ENCODE measurements around the gene SERPINB4. TPM values are rescaled to one million over a fixed set of nuclear protein-coding genes. Genes with fewer than 3 reads are reported as not detected.

The SERPINB4 gene
- total and polyA plus RNA-seq, 2 donors (not counting 1 experiment from before 2014, with no cell fraction given): not detected

GRCh38 chr18:63603772-63604171, 40.3 kb downstream of the SERPINB4 start:
- POLR2A ChIA-PET: no interaction called here
- TF ChIP-seq EZH2 (IDR thresholded peaks at IDR 0.05; ENCODE audit: borderline replicate concordance, insufficient read depth, low read depth, low read length, poor library complexity, severe bottlenecking): no peak
- TF ChIP-seq, protein P1, sequence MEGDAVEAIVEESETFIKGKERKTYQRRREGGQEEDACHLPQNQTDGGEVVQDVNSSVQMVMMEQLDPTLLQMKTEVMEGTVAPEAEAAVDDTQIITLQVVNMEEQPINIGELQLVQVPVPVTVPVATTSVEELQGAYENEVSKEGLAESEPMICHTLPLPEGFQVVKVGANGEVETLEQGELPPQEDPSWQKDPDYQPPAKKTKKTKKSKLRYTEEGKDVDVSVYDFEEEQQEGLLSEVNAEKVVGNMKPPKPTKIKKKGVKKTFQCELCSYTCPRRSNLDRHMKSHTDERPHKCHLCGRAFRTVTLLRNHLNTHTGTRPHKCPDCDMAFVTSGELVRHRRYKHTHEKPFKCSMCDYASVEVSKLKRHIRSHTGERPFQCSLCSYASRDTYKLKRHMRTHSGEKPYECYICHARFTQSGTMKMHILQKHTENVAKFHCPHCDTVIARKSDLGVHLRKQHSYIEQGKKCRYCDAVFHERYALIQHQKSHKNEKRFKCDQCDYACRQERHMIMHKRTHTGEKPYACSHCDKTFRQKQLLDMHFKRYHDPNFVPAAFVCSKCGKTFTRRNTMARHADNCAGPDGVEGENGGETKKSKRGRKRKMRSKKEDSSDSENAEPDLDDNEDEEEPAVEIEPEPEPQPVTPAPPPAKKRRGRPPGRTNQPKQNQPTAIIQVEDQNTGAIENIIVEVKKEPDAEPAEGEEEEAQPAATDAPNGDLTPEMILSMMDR (IDR thresholded peaks at IDR 0.05): no peak
- no peak overlapping the region for H3K27ac Mint-ChIP-seq
- H3K4me3 ChIP-seq (ENCODE audit: control extremely low read depth in 1 of 5, extremely low read depth in 1 of 5, insufficient read depth in 1 of 5, low read depth in 2 of 5, low read length in 4 of 5): no peak overlapping the region
- DNase-seq (no peak), ATAC-seq (ENCODE audit: low read depth) (no peak)
- H3K36me3 ChIP-seq (replicated peaks in 1 of 2; ENCODE audit: control extremely low read depth in 1 of 2, control insufficient read depth in 1 of 2, extremely low read depth in 1 of 2, insufficient read depth in 2 of 2, low read length in 1 of 2): no peaks in the 10 kb centered on the region
- H2AFZ ChIP-seq (ENCODE audit: insufficient read depth, low read depth, low read length, poor library complexity, severe bottlenecking): no peak overlapping the region
- intact Hi-C loops (cut with micrococcal nuclease): no loop called here
- no CpG with 5 or more reads among the region's 1 CpG for WGBS (ENCODE audit: insufficient coverage)
- H3K4me3 Mint-ChIP-seq: no peak overlapping the region
- H3K9ac ChIP-seq (ENCODE audit: low read length): no peak overlapping the region
- no peaks in the 10 kb centered on the region for H3K27me3 Mint-ChIP-seq
- no peaks in the 10 kb centered on the region for H4K20me1 ChIP-seq (ENCODE audit: control insufficient read depth, insufficient read depth, low read length, poor library complexity, severe bottlenecking)
- H3K27ac ChIP-seq (ENCODE audit: low read length in 2 of 2): no peak overlapping the region
- no peaks in the 10 kb centered on the region for H3K9me3 ChIP-seq (ENCODE audit: control extremely low read depth in 1 of 3, control insufficient read depth in 2 of 3, insufficient read depth in 1 of 3, low read length in 2 of 3)
- no peaks in the 10 kb centered on the region for H3K4me1 Mint-ChIP-seq
- H3K79me2 ChIP-seq (ENCODE audit: control insufficient read depth, insufficient read depth, low read length): no peaks in the 10 kb centered on the region
- H3K4me1 ChIP-seq (ENCODE audit: control insufficient read depth in 2 of 2, insufficient read depth in 2 of 2, low read length in 2 of 2): no peaks in the 10 kb centered on the region
- CTCF ChIA-PET: no interaction called here
- no peak overlapping the region for H3K4me2 ChIP-seq (replicated peaks; ENCODE audit: low read depth, low read length, poor library complexity, severe bottlenecking)
- peaks cover 1% of the 10 kb centered on the region for H3K9me3 Mint-ChIP-seq (ENCODE audit: insufficient read depth)
- peaks cover 0 to 5% (median 2%) of the 10 kb centered on the region in 4 experiments for H3K27me3 ChIP-seq (replicated peaks in 1 of 4; ENCODE audit: control extremely low read depth in 1 of 4, control insufficient read depth in 3 of 4, insufficient read depth in 4 of 4, low read length in 3 of 4)

DNA sequence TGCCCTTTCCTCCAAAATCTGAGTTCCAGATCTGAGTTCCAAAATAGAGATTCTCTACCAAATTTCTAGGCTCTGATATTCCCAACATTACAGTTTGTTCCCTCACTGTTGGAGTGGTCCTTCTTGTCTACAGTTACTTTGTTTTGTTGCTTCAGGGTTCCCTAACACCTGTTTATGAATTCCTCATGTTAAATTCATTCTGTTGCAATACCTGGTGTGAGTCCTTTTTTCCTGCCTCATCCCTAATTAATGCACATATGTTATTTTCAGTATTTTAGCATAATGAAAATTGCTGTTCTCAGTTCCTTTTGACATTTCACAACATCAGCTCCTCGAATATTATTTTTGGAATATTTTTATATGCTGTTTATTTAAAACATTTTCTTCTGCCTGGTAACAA, 40.7 kb downstream of the SERPINB4 start:
- H4K20me1 ChIP-seq (ENCODE audit: control insufficient read depth, insufficient read depth, low read length, poor library complexity, severe bottlenecking): no peaks in the 10 kb centered on the region
- H3K4me3 Mint-ChIP-seq: no peak overlapping the region
- no peak overlapping the region for H3K4me2 ChIP-seq (replicated peaks; ENCODE audit: low read depth, low read length, poor library complexity, severe bottlenecking)
- H3K27ac Mint-ChIP-seq: no peak overlapping the region
- no peak for ATAC-seq (ENCODE audit: low read depth)
- no peaks in the 10 kb centered on the region for H3K27me3 Mint-ChIP-seq
- ChIA-PET POLR2A (no interaction called here), CTCF (no interaction called here)
- intact Hi-C loops (cut with micrococcal nuclease): no loop called here
- no peaks in the 10 kb centered on the region for H3K79me2 ChIP-seq (ENCODE audit: control insufficient read depth, insufficient read depth, low read length)
- H3K27ac ChIP-seq (ENCODE audit: low read length in 2 of 2): no peak overlapping the region
- peaks cover 0 to 5% (median 2%) of the 10 kb centered on the region in 4 experiments for H3K27me3 ChIP-seq (replicated peaks in 1 of 4; ENCODE audit: control extremely low read depth in 1 of 4, control insufficient read depth in 3 of 4, insufficient read depth in 4 of 4, low read length in 3 of 4)
- no CpG with 5 or more reads among the region's 1 CpG for WGBS (ENCODE audit: insufficient coverage)
- DNase-seq: no peak
- no peaks in the 10 kb centered on the region for H3K4me1 Mint-ChIP-seq
- TF ChIP-seq EZH2 (IDR thresholded peaks at IDR 0.05; ENCODE audit: borderline replicate concordance, insufficient read depth, low read depth, low read length, poor library complexity, severe bottlenecking): no peak
- TF ChIP-seq, protein P1 (IDR thresholded peaks at IDR 0.05): no peak
- no peaks in the 10 kb centered on the region for H3K4me1 ChIP-seq (ENCODE audit: control insufficient read depth in 2 of 2, insufficient read depth in 2 of 2, low read length in 2 of 2)
- no peak overlapping the region for H2AFZ ChIP-seq (ENCODE audit: insufficient read depth, low read depth, low read length, poor library complexity, severe bottlenecking)
- no peak overlapping the region for H3K4me3 ChIP-seq (ENCODE audit: control extremely low read depth in 1 of 5, extremely low read depth in 1 of 5, insufficient read depth in 1 of 5, low read depth in 2 of 5, low read length in 4 of 5)
- no peaks in the 10 kb centered on the region for H3K36me3 ChIP-seq (replicated peaks in 1 of 2; ENCODE audit: control extremely low read depth in 1 of 2, control insufficient read depth in 1 of 2, extremely low read depth in 1 of 2, insufficient read depth in 2 of 2, low read length in 1 of 2)
- peaks cover 1% of the 10 kb centered on the region for H3K9me3 Mint-ChIP-seq (ENCODE audit: insufficient read depth)
- no peaks in the 10 kb centered on the region for H3K9me3 ChIP-seq (ENCODE audit: control extremely low read depth in 1 of 3, control insufficient read depth in 2 of 3, insufficient read depth in 1 of 3, low read length in 2 of 3)
- H3K9ac ChIP-seq (ENCODE audit: low read length): no peak overlapping the region
